GM20000 (cell line): Measurements from ENCODE around the gene C2CD2.

Experiments used
- DNase-seq: peaks from one replicate; pipeline ENCODE4 v3.0.0; 2012; ENCODE audit warnings: low spot score
- CTCF ChIP-seq: IDR thresholded peaks from 2 replicates; pipeline ENCODE4 v1.5.1; 2012; ENCODE audit warnings: mild to moderate bottlenecking, control low read depth; ENCODE audit errors: extremely low read depth, missing control alignments

C2CD2 gene

GRCh38 chr21:41866274-41866809 lies 87.5 kb downstream of the C2CD2 start:
- no peak for DNase-seq
- no peak for TF ChIP-seq CTCF

- peak; percentile 72 for DNase-seq
These were observed 88.6 kb downstream of the C2CD2 start for GRCh38 chr21:41865002-41865777.

GRCh38 chr21:41864311-41865001 lies 89.4 kb downstream of the C2CD2 start:
- TF ChIP-seq CTCF, result no peak
- no peak for DNase-seq

More at GRCh38 chr21:41865002-41865777, 88.6 kb downstream of the C2CD2 start:
- TF ChIP-seq CTCF, result no peak

GRCh38 chr21:41863439-41863740 lies 90.4 kb downstream of the C2CD2 start:
- no peak for DNase-seq
- no peak for TF ChIP-seq CTCF

- TF ChIP-seq CTCF, result no peak
- DNase-seq, result no peak
These were observed 91.8 kb downstream of the C2CD2 start for GRCh38 chr21:41861987-41862386.

- no peak for TF ChIP-seq CTCF
- DNase-seq, result no peak
These were observed 92.6 kb downstream of the C2CD2 start for GRCh38 chr21:41861255-41861654.

- no peak for TF ChIP-seq CTCF
- no peak for DNase-seq
These were observed 94.4 kb downstream of the C2CD2 start for GRCh38 chr21:41859297-41859980.
